ENCODE results near the gene EEF1AKMT3. TPM values are rescaled to one million over a fixed set of nuclear protein-coding genes. Genes with fewer than 3 reads are reported as not detected.

EEF1AKMT3 gene
- total RNA-seq, 1 donor from 2014 or later = 4.2 TPM

GRCh38 chr12:57809425-57809824, 37.0 kb downstream of the EEF1AKMT3 start:
- TF ChIP-seq CTCF (conservative IDR thresholded peaks at IDR 0.05; ENCODE audit: low read depth, low read length) = no peak
- DNase-seq (ENCODE audit: low read depth) = no peak
- H3K4me3 ChIP-seq (ENCODE audit: low read depth, low read length) = no peak overlapping the region

DNA sequence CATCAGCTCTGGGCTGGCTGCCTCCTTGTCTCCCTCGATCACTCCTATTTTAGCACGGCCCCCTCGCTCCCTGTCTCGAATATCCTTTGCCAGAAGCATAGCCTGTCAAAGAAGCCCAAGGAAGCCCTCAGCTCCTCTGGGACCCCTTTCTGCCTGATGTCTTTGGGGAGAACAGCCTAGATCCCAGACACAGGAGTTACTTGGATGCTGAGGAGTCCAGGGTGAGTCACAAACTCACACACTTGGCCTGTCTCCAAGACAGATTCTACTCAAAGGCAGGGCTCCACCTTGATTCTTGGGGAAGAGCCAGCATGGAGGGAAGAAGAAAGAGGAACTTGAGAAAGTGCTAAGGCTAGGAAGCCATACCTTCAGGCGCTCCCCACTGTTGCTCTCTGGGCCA, 38.0 kb downstream of the EEF1AKMT3 start:
- peak; percentile 26 for DNase-seq (ENCODE audit: low read depth)
- TF ChIP-seq CTCF (conservative IDR thresholded peaks at IDR 0.05; ENCODE audit: low read depth, low read length) = no peak

DNA sequence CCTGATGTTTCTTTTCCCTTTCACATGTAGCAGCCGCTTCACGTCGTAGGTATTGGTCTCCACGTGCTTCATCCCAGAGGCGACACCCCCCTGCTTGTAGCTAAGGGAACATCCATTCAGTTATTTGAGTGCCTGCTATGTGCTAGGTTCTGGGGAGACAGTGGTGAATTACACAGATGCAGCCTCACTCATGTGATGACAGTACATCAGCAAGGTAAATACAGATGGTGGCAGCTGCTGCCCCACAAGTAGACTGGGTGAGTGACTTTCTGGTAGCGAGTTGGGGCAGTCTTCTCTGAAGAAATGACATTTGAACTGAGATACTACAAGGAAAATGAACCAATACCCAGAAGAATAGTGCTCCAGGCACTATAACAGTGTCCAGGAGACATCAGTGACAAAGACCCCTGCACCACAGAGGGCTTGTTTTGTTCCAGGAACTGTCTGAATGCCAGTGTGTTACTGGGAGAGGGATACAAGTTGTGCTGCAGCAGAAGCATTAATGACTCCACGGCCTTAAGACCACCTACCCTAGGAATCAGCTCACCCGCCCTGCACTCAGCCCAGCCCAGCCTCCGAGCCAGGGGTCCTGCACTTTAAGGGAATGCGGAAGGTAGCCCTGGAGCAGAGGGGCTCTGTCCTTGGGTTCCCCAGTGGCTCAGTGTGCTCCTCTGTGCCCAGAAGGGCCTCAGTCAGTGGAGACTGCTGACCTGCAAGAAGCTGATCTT, 38.8 kb downstream of the EEF1AKMT3 start:
- H3K4me3 ChIP-seq (ENCODE audit: low read depth, low read length) = no peak overlapping the region
- DNase-seq (ENCODE audit: low read depth) = no peak
- no peak for TF ChIP-seq CTCF (conservative IDR thresholded peaks at IDR 0.05; ENCODE audit: low read depth, low read length)

More for the DNA sequence above, 38.0 kb downstream of the EEF1AKMT3 start:
- H3K4me3 ChIP-seq (ENCODE audit: low read depth, low read length) = no peak overlapping the region

- DNase-seq (ENCODE audit: low read depth) = no peak
- TF ChIP-seq CTCF (conservative IDR thresholded peaks at IDR 0.05; ENCODE audit: low read depth, low read length) = no peak
- no peak overlapping the region for H3K4me3 ChIP-seq (ENCODE audit: low read depth, low read length)
Measured at GRCh38 chr12:57813111-57813970, 40.9 kb downstream of the EEF1AKMT3 start.

DNA sequence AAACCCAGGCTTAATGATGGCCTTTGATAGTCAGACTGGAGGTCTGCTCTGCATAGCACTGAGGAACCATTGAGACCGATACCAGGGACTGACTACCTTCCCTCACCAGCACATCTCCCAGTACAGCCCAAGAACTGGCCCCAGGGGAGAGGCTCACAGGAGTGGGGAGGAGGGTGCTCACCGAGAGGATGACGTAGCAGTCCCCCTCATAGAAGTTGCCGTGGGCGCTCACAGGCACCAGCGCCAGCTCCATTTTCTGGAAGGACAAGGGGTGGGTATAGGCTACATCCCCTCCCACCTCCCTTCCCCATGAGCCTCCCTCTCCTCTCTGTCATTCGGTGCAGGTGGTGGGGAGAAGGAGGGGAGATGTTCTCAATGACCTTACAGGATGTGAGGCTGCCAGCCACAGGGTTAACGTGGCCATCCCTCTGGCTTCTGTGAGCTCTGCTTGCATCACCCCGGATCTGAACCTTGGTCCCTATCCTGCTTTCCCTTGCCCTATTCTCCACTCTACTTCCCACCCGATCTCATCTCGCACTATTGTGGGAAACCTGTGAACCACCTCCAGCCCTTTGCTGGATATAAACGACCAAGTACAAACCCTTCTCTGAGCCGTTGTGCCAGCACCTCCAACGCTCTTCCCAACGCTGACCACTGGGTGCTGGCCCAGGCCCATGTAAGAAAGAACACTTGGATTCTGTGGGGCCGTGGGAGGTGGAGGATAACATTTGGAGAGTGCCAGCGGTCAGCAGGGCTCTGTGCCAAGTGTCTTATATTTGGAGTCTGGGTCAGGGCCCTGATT, 41.8 kb downstream of the EEF1AKMT3 start:
- no peak for DNase-seq (ENCODE audit: low read depth)
- TF ChIP-seq CTCF (conservative IDR thresholded peaks at IDR 0.05; ENCODE audit: low read depth, low read length) = no peak
- H3K4me3 ChIP-seq (ENCODE audit: low read depth, low read length) = no peak overlapping the region

DNA sequence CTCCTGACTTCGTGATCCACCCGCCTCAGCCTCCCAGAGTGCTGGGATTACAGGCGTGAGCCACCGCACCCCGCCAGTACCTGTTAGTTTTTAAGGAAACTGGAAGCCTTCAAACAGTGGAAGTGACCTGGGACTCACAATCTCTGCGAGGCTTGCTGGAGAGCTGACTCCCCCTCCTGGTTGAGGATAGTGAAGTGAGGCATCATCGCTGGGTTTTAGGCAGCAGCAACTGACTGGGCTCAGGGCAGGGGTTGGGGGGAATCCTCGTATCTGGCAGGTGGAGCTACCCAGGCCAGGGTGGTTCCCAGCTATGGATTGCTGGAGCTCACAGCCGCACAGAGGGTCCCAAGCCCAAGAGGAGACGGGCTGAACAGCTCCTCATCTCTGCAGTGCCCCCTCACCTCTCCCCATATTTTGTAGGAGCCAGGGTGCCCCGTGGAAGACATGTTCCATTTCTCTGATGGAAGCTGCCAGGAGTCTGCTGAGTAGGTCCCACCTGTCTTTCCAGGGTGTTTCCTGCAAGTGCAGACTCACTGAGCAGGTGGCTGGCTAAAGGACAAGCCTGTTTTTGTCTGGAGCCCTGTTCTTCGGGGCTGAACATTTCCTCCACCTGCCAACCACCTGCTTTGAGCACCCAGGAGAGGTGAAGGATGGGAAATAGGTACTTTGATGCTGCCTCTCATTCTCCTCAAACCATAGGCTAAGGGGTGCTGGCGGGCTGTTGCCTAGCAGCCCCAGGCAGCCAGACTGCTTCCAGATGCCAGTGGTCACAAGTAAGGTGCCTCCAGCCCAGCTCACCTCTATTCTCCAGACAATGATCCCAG, 43.0 kb downstream of the EEF1AKMT3 start:
- peak; percentile 14 for TF ChIP-seq CTCF (conservative IDR thresholded peaks at IDR 0.05; ENCODE audit: low read depth, low read length)
- no peak overlapping the region for H3K4me3 ChIP-seq (ENCODE audit: low read depth, low read length)
- no peak for DNase-seq (ENCODE audit: low read depth)

All from epithelial cell of proximal tubule (primary cell).